H1 (cell line): ENCODE measurements around the gene KIAA1671. TPM values are rescaled to one million over a fixed set of nuclear protein-coding genes. Genes with fewer than 3 reads are reported as not detected.

ENCODE experiments used
- CEBPB ChIP-seq: IDR thresholded peaks from 2 replicates; pipeline ENCODE4 v1.6.1; 2012; ENCODE audit warnings: low read depth, low read length
- CTBP2 ChIP-seq: IDR thresholded peaks from 2 replicates; pipeline ENCODE4 v1.7.0; 2011; ENCODE audit warnings: borderline replicate concordance, mild to moderate bottlenecking, moderate library complexity, mixed read lengths, low read length; ENCODE audit not compliant: insufficient read depth, insufficient read length
- E2F6 ChIP-seq: IDR thresholded peaks from 2 replicates; pipeline ENCODE4 v1.6.1; 2012; ENCODE audit warnings: inconsistent platforms
- POLR2A ChIP-seq, 2 experiments: IDR thresholded peaks; 1 replicate in 1 of 2; 2 replicates in 1 of 2; pipeline ENCODE4 v1.6.1; 2011; ENCODE audit warnings: low read depth in 2 of 2, low read length in 2 of 2, mild to moderate bottlenecking in 2 of 2; ENCODE audit errors: control extremely low read depth in 1 of 2
- SP1 ChIP-seq: IDR thresholded peaks from 2 replicates; pipeline ENCODE4 v1.6.1; 2011; ENCODE audit warnings: low read depth, low read length
- polyA plus RNA-seq, 7 experiments: library from polyadenylated mRNA; depleted of rRNA in 3 of 7; stranded (reverse) in 5 of 7; unstranded in 2 of 7; fragments of >200 nt in 5 of 7; fragments of 200-250 nt in 2 of 7; gene quantifications; 1 replicate in 5 of 7; 2 replicates in 1 of 7; 4 replicates in 1 of 7; pipeline versions ENCODE4 v1.2.1 to v1.2.3, GENCODE V29; 2011 to 2013; ENCODE audit warnings: missing spikeins in 2 of 7, mixed read lengths in 2 of 7
- total RNA-seq: library from RNA; stranded (reverse); fragmentation: NEBNext Ultra II Directional; extraction: Animal tissue kit (Norgen Biotek cat#: 25700); gene quantifications from 2 replicates; pipeline ENCODE4 v1.2.1, GENCODE V29; 2021
- TF ChIP-seq, protein P1 (sequence below): fragments of 300-600 bp; sonication (generic); IDR thresholded peaks from 2 replicates; pipeline ENCODE4 v1.7.1; 2012; ENCODE audit warnings: low read length, moderate library complexity, mild to moderate bottlenecking, inconsistent platforms; ENCODE audit not compliant: insufficient replicate concordance

Gene KIAA1671
- total and polyA plus RNA-seq, 2 of the 8 experiments (the other 6 are each of a cell fraction or from before 2014, with no cell fraction given), result 6.4 to 23.9 TPM

- TF ChIP-seq CEBPB, result no peak
- no peak for TF ChIP-seq SP1
- TF ChIP-seq, protein P1, sequence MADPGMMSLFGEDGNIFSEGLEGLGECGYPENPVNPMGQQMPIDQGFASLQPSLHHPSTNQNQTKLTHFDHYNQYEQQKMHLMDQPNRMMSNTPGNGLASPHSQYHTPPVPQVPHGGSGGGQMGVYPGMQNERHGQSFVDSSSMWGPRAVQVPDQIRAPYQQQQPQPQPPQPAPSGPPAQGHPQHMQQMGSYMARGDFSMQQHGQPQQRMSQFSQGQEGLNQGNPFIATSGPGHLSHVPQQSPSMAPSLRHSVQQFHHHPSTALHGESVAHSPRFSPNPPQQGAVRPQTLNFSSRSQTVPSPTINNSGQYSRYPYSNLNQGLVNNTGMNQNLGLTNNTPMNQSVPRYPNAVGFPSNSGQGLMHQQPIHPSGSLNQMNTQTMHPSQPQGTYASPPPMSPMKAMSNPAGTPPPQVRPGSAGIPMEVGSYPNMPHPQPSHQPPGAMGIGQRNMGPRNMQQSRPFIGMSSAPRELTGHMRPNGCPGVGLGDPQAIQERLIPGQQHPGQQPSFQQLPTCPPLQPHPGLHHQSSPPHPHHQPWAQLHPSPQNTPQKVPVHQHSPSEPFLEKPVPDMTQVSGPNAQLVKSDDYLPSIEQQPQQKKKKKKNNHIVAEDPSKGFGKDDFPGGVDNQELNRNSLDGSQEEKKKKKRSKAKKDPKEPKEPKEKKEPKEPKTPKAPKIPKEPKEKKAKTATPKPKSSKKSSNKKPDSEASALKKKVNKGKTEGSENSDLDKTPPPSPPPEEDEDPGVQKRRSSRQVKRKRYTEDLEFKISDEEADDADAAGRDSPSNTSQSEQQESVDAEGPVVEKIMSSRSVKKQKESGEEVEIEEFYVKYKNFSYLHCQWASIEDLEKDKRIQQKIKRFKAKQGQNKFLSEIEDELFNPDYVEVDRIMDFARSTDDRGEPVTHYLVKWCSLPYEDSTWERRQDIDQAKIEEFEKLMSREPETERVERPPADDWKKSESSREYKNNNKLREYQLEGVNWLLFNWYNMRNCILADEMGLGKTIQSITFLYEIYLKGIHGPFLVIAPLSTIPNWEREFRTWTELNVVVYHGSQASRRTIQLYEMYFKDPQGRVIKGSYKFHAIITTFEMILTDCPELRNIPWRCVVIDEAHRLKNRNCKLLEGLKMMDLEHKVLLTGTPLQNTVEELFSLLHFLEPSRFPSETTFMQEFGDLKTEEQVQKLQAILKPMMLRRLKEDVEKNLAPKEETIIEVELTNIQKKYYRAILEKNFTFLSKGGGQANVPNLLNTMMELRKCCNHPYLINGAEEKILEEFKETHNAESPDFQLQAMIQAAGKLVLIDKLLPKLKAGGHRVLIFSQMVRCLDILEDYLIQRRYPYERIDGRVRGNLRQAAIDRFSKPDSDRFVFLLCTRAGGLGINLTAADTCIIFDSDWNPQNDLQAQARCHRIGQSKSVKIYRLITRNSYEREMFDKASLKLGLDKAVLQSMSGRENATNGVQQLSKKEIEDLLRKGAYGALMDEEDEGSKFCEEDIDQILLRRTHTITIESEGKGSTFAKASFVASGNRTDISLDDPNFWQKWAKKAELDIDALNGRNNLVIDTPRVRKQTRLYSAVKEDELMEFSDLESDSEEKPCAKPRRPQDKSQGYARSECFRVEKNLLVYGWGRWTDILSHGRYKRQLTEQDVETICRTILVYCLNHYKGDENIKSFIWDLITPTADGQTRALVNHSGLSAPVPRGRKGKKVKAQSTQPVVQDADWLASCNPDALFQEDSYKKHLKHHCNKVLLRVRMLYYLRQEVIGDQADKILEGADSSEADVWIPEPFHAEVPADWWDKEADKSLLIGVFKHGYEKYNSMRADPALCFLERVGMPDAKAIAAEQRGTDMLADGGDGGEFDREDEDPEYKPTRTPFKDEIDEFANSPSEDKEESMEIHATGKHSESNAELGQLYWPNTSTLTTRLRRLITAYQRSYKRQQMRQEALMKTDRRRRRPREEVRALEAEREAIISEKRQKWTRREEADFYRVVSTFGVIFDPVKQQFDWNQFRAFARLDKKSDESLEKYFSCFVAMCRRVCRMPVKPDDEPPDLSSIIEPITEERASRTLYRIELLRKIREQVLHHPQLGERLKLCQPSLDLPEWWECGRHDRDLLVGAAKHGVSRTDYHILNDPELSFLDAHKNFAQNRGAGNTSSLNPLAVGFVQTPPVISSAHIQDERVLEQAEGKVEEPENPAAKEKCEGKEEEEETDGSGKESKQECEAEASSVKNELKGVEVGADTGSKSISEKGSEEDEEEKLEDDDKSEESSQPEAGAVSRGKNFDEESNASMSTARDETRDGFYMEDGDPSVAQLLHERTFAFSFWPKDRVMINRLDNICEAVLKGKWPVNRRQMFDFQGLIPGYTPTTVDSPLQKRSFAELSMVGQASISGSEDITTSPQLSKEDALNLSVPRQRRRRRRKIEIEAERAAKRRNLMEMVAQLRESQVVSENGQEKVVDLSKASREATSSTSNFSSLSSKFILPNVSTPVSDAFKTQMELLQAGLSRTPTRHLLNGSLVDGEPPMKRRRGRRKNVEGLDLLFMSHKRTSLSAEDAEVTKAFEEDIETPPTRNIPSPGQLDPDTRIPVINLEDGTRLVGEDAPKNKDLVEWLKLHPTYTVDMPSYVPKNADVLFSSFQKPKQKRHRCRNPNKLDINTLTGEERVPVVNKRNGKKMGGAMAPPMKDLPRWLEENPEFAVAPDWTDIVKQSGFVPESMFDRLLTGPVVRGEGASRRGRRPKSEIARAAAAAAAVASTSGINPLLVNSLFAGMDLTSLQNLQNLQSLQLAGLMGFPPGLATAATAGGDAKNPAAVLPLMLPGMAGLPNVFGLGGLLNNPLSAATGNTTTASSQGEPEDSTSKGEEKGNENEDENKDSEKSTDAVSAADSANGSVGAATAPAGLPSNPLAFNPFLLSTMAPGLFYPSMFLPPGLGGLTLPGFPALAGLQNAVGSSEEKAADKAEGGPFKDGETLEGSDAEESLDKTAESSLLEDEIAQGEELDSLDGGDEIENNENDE, result no peak
- no peak for TF ChIP-seq CTBP2
- TF ChIP-seq E2F6, result no peak
- no peak for TF ChIP-seq POLR2A (IDR thresholded peaks at IDR 0.05; ENCODE audit: control extremely low read depth in 1 of 2, low read depth in 2 of 2, low read length in 2 of 2)
Measured at GRCh38 chr22:25162561-25162960, 210.0 kb downstream of the KIAA1671 start (continued).
